ENCODE measurements around the gene SEMA4C.

GRCh38 chr2:96880891-96881273, 11.0 kb upstream of the SEMA4C start:
- TF ChIP-seq CTCF (IDR thresholded peaks at IDR 0.05), result no peak
- no peak for TF ChIP-seq POLR2AphosphoS5 (IDR thresholded peaks at IDR 0.05; ENCODE audit: low read depth, low read length)
- TF ChIP-seq TCF7L2 (IDR thresholded peaks at IDR 0.05; ENCODE audit: low read depth, low read length), result no peak
- TF ChIP-seq, protein P1, sequence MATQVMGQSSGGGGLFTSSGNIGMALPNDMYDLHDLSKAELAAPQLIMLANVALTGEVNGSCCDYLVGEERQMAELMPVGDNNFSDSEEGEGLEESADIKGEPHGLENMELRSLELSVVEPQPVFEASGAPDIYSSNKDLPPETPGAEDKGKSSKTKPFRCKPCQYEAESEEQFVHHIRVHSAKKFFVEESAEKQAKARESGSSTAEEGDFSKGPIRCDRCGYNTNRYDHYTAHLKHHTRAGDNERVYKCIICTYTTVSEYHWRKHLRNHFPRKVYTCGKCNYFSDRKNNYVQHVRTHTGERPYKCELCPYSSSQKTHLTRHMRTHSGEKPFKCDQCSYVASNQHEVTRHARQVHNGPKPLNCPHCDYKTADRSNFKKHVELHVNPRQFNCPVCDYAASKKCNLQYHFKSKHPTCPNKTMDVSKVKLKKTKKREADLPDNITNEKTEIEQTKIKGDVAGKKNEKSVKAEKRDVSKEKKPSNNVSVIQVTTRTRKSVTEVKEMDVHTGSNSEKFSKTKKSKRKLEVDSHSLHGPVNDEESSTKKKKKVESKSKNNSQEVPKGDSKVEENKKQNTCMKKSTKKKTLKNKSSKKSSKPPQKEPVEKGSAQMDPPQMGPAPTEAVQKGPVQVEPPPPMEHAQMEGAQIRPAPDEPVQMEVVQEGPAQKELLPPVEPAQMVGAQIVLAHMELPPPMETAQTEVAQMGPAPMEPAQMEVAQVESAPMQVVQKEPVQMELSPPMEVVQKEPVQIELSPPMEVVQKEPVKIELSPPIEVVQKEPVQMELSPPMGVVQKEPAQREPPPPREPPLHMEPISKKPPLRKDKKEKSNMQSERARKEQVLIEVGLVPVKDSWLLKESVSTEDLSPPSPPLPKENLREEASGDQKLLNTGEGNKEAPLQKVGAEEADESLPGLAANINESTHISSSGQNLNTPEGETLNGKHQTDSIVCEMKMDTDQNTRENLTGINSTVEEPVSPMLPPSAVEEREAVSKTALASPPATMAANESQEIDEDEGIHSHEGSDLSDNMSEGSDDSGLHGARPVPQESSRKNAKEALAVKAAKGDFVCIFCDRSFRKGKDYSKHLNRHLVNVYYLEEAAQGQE (IDR thresholded peaks at IDR 0.05; ENCODE audit: insufficient read depth in 1 of 2, low read depth in 2 of 2, low read length in 1 of 2), result no peak
- no peak for TF ChIP-seq SIN3A (IDR thresholded peaks at IDR 0.05; ENCODE audit: borderline replicate concordance, insufficient read depth, low read depth, low read length)
